Measurements from ENCODE around the gene RAMACL. TPM values are rescaled to one million over a fixed set of nuclear protein-coding genes. Genes with fewer than 3 reads are reported as not detected.

Gene RAMACL
- total RNA-seq, 1 experiment from 2014 or later = 0.28 TPM

GRCh38 chr6:166613027-166613426, 26.5 kb upstream of the RAMACL start:
- Mint-ChIP-seq H3K9me3 (no peaks in the 10 kb centered on the region), H3K27me3 (ENCODE audit: low read depth) (no peaks in the 10 kb centered on the region), H3K36me3 (ENCODE audit: insufficient read depth in 1 of 3, low read depth in 3 of 3) (peaks cover 0 to 9% (median 4%) of the 10 kb centered on the region in 3 experiments; a peak in 5 of 7 replicates), H3K4me3 (no peak overlapping the region), H3K27ac (no peak overlapping the region; a peak in 1 of 7 replicates), H3K4me1 (peaks cover 31 to 32% of the 10 kb centered on the region in 2 experiments)
- no peak overlapping the region for H3K56ac ChIP-seq (ENCODE audit: insufficient read length, low read depth, low read length)
- no peak overlapping the region for H4K5ac ChIP-seq (ENCODE audit: insufficient read length, low read depth, low read length)
- no peak overlapping the region for H3K9ac ChIP-seq (ENCODE audit: extremely low read depth, insufficient read length, low read length)
- H4K20me1 ChIP-seq (ENCODE audit: control insufficient read depth, insufficient read depth, insufficient read length) = no peaks in the 10 kb centered on the region
- no peaks in the 10 kb centered on the region for H3K27me3 ChIP-seq (ENCODE audit: insufficient read depth, low read length)
- no peak overlapping the region for H2AK5ac ChIP-seq (ENCODE audit: insufficient read length, low read length)
- no peak overlapping the region for H3K4ac ChIP-seq (ENCODE audit: low read depth, low read length)
- H3K79me1 ChIP-seq (ENCODE audit: insufficient read depth, low read depth, low read length, poor library complexity, severe bottlenecking) = peaks cover 2% of the 10 kb centered on the region
- H3K4me2 ChIP-seq (ENCODE audit: insufficient read depth, insufficient read length, low read length) = no peak overlapping the region
- no peak overlapping the region for H3K18ac ChIP-seq (ENCODE audit: insufficient read length, low read depth, low read length)
- no peak overlapping the region for H3K27ac ChIP-seq (ENCODE audit: insufficient read length, low read depth, low read length)
- no peak overlapping the region for H2BK120ac ChIP-seq (ENCODE audit: low read depth, low read length, poor library complexity, severe bottlenecking)
- no peak overlapping the region for H3T11ph ChIP-seq (ENCODE audit: low read length)
- no peaks in the 10 kb centered on the region for H3K23me2 ChIP-seq (ENCODE audit: insufficient read length, low read depth, low read length, poor library complexity, severe bottlenecking)
- no peak overlapping the region for H2BK12ac ChIP-seq (ENCODE audit: insufficient read length, low read depth, low read length)
- H4K91ac ChIP-seq (ENCODE audit: insufficient read length, low read depth, low read length) = no peak overlapping the region
- no peak overlapping the region for H3K14ac ChIP-seq (ENCODE audit: insufficient read depth, low read length)
- no peak for TF ChIP-seq CTCF (conservative IDR thresholded peaks at IDR 0.05)
- no CpG with 5 or more reads among the region's 7 CpGs for WGBS (ENCODE audit: extremely low coverage, insufficient read length, low lambda C conversion rate)
- H2BK15ac ChIP-seq (ENCODE audit: low read depth, low read length) = no peak overlapping the region
- peaks cover 1% of the 10 kb centered on the region; the same call in 1 of the 2 replicates for H3K4me1 ChIP-seq (ENCODE audit: insufficient read depth, low read length)
- no peak overlapping the region for H3K23ac ChIP-seq (ENCODE audit: insufficient read length, low read depth, low read length)
- no peak overlapping the region for H2BK20ac ChIP-seq (ENCODE audit: low read depth, low read length, poor library complexity, severe bottlenecking)
- H3K79me2 ChIP-seq (ENCODE audit: insufficient read depth, low read length) = peaks cover 3% of the 10 kb centered on the region; the same call in 1 of the 2 replicates
- no peak overlapping the region for H4K8ac ChIP-seq (replicated peaks; ENCODE audit: insufficient read length, low read depth, low read length)
- no peaks in the 10 kb centered on the region for H3K9me3 ChIP-seq (ENCODE audit: control insufficient read depth, low read depth, low read length)
- DNase-seq = no peak
- no peak overlapping the region for H2BK5ac ChIP-seq (ENCODE audit: insufficient read length, low read length)
- H2AFZ ChIP-seq (ENCODE audit: low read length) = no peak overlapping the region

Data from H9 (cell line).